WTC11 (cell line): ENCODE measurements around the gene KIF12. TPM values are rescaled to one million over a fixed set of nuclear protein-coding genes. Genes with fewer than 3 reads are reported as not detected.

ENCODE experiments used
- CREM ChIP-seq: sonication (generic); formaldehyde crosslinking; IDR thresholded peaks from 2 replicates; pipeline ENCODE4 v1.8.1; 2022; ENCODE audit warnings: mild to moderate bottlenecking, missing genetic modification reagents, moderate library complexity
- FOXJ3 ChIP-seq: sonication (generic); formaldehyde crosslinking; IDR thresholded peaks from 2 replicates; pipeline ENCODE4 v1.9.0; 2021; ENCODE audit warnings: missing genetic modification reagents, mild to moderate bottlenecking, borderline replicate concordance
- FOXK1 ChIP-seq: sonication (generic); formaldehyde crosslinking; IDR thresholded peaks from 2 replicates; pipeline ENCODE4 v1.8.0; 2022; ENCODE audit warnings: mild to moderate bottlenecking, moderate library complexity, missing genetic modification reagents
- GABPB1 ChIP-seq: sonication (generic); formaldehyde crosslinking; IDR thresholded peaks from 2 replicates; pipeline ENCODE4 v1.8.1; 2023; ENCODE audit warnings: mild to moderate bottlenecking, missing genetic modification reagents
- NR2C2 ChIP-seq: sonication (generic); formaldehyde crosslinking; IDR thresholded peaks from 2 replicates; pipeline ENCODE4 v1.8.0; 2022; ENCODE audit warnings: mild to moderate bottlenecking, missing genetic modification reagents
- PRRX2 ChIP-seq: fragments of 250-450 bp; sonication (Bioruptor Pico); IDR thresholded peaks from 2 replicates; pipeline ENCODE4 v1.8.0; 2021; ENCODE audit warnings: mild to moderate bottlenecking
- total RNA-seq: library from RNA; stranded (reverse); gene quantifications from 3 replicates; pipeline ENCODE4 v1.2.3, GENCODE V29; 2021
- TF ChIP-seq, protein P1 (sequence below): sonication (generic); formaldehyde crosslinking; IDR thresholded peaks from 2 replicates; pipeline ENCODE4 v1.8.1; 2022; ENCODE audit warnings: mild to moderate bottlenecking, moderate library complexity, missing genetic modification reagents
- TF ChIP-seq, protein P2 (sequence below): fragments of 250-450 bp; sonication (Bioruptor Pico); conservative IDR thresholded peaks from 2 replicates; pipeline ENCODE4 v1.9.0; 2021; ENCODE audit warnings: mild to moderate bottlenecking
- TF ChIP-seq, protein P3 (sequence below): sonication (generic); formaldehyde crosslinking; IDR thresholded peaks from 2 replicates; pipeline ENCODE4 v1.8.1; 2022; ENCODE audit warnings: mild to moderate bottlenecking, missing genetic modification reagents, moderate library complexity, borderline replicate concordance
- TF ChIP-seq, protein P4 (sequence below): fragments of 250-450 bp; sonication (Bioruptor Pico); IDR thresholded peaks from 2 replicates; pipeline ENCODE4 v1.9.0; 2021; ENCODE audit warnings: mild to moderate bottlenecking
- TF ChIP-seq, protein P5 (sequence below): sonication (generic); formaldehyde crosslinking; IDR thresholded peaks from 2 replicates; pipeline ENCODE4 v1.8.1; 2022; ENCODE audit warnings: missing genetic modification reagents, borderline replicate concordance
- TF ChIP-seq, protein P6 (sequence below): fragments of 250-450 bp; sonication (Bioruptor Pico); IDR thresholded peaks from 2 replicates; pipeline ENCODE4 v1.9.0; 2021; ENCODE audit warnings: mild to moderate bottlenecking, borderline replicate concordance
- TF ChIP-seq, protein P7 (sequence below): sonication (generic); formaldehyde crosslinking; IDR thresholded peaks from 2 replicates; pipeline ENCODE4 v1.8.1; 2023; ENCODE audit warnings: mild to moderate bottlenecking, missing genetic modification reagents, moderate library complexity
- TF ChIP-seq, protein P8 (sequence below): fragments of 250-450 bp; sonication (Bioruptor Pico); IDR thresholded peaks from 2 replicates; pipeline ENCODE4 v1.8.0; 2021; ENCODE audit warnings: mild to moderate bottlenecking

KIF12 gene
- total RNA-seq, 1 experiment from 2014 or later: 4.0 TPM

DNA sequence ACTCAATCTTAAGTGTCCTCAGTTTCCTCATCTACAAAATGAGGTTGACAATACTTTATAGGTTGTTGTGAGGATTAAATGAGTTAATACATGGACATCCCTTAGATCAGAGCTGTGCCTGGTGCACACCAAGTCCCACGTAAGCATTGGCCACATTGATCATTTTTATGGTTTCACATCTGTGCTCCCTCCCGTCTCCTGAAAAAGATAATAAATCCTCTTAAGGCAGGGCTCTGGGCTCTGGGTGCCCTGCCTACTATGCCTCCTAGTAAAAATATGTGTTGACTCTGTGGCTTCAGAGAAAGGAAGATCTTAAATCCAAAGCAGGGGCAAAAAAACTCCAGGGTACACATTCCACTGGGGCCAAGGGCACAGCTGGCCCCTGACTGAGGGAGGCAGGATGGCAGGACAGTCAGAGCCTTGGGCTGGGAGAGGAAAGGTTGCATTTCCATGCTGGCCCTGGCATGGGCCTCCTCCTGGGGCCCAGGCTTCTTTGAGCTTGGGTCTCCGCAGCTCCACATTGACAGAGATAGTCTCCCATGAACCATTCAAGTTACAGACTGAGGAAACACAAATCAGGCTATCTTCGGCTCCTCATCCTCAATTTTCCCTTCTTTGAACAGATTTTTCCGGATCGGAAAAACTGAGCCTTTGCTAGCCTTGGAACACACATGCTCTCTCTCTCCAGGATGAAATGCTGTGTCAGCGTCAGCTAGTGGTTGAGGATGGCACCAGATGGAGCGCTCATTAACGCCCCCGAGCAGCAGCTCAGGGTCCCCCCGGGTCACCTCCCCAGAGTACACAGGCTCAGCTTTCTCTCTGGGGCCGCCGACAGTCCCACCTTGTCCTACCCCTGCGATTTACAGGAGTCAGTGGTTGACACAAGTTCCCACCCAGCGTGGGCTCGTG lies 22.4 kb upstream of the KIF12 start (continued):
- TF ChIP-seq, protein P1, sequence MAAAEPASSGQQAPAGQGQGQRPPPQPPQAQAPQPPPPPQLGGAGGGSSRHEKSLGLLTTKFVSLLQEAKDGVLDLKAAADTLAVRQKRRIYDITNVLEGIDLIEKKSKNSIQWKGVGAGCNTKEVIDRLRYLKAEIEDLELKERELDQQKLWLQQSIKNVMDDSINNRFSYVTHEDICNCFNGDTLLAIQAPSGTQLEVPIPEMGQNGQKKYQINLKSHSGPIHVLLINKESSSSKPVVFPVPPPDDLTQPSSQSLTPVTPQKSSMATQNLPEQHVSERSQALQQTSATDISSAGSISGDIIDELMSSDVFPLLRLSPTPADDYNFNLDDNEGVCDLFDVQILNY (CRISPR knock-in tag): no peak
- TF ChIP-seq, protein P2, sequence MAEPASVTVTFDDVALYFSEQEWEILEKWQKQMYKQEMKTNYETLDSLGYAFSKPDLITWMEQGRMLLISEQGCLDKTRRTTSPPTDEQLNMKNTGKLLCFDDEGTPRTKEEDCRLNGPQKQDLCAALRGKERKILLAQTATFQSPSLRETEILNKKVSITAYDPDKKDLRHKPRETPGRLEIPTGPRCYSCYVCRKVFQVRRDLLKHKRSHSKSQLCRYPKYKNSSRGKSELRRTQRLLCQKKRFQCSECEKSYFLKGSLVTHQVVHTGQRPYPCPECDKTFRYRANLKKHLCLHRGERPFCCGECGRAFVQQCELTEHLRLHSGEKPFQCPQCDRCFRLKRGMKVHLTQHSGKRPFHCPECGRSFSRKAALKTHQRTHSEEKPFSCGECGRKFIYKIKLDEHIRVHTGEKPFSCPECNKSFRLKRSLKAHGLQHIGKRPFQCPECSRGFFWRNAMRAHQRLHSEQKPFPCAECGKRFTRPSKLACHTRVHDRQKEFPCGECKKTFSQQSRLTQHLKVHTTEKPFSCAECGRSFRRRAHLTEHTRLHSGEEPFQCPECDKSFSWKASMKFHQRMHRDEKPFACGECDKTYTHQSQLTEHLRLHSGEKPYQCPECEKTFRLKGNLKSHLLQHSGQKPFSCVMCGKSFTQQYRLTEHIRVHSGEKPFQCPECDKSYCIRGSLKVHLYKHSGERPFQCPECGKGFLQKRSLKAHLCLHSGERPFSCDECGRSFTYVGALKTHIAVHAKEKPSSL (CRISPR knock-in tag): no peak
- TF ChIP-seq, protein P3, sequence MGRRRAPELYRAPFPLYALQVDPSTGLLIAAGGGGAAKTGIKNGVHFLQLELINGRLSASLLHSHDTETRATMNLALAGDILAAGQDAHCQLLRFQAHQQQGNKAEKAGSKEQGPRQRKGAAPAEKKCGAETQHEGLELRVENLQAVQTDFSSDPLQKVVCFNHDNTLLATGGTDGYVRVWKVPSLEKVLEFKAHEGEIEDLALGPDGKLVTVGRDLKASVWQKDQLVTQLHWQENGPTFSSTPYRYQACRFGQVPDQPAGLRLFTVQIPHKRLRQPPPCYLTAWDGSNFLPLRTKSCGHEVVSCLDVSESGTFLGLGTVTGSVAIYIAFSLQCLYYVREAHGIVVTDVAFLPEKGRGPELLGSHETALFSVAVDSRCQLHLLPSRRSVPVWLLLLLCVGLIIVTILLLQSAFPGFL (CRISPR knock-in tag): no peak
- TF ChIP-seq CREM (CRISPR knock-in tag): no peak
- TF ChIP-seq, protein P4, sequence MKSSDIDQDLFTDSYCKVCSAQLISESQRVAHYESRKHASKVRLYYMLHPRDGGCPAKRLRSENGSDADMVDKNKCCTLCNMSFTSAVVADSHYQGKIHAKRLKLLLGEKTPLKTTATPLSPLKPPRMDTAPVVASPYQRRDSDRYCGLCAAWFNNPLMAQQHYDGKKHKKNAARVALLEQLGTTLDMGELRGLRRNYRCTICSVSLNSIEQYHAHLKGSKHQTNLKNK (CRISPR knock-in tag): no peak
- TF ChIP-seq, protein P5, sequence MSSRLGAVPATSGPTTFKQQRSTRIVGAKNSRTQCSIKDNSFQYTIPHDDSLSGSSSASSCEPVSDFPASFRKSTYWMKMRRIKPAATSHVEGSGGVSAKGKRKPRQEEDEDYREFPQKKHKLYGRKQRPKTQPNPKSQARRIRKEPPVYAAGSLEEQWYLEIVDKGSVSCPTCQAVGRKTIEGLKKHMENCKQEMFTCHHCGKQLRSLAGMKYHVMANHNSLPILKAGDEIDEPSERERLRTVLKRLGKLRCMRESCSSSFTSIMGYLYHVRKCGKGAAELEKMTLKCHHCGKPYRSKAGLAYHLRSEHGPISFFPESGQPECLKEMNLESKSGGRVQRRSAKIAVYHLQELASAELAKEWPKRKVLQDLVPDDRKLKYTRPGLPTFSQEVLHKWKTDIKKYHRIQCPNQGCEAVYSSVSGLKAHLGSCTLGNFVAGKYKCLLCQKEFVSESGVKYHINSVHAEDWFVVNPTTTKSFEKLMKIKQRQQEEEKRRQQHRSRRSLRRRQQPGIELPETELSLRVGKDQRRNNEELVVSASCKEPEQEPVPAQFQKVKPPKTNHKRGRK (CRISPR knock-in tag): no peak
- TF ChIP-seq GABPB1: no peak
- no peak for TF ChIP-seq FOXK1 (CRISPR knock-in tag)
- TF ChIP-seq, protein P6, sequence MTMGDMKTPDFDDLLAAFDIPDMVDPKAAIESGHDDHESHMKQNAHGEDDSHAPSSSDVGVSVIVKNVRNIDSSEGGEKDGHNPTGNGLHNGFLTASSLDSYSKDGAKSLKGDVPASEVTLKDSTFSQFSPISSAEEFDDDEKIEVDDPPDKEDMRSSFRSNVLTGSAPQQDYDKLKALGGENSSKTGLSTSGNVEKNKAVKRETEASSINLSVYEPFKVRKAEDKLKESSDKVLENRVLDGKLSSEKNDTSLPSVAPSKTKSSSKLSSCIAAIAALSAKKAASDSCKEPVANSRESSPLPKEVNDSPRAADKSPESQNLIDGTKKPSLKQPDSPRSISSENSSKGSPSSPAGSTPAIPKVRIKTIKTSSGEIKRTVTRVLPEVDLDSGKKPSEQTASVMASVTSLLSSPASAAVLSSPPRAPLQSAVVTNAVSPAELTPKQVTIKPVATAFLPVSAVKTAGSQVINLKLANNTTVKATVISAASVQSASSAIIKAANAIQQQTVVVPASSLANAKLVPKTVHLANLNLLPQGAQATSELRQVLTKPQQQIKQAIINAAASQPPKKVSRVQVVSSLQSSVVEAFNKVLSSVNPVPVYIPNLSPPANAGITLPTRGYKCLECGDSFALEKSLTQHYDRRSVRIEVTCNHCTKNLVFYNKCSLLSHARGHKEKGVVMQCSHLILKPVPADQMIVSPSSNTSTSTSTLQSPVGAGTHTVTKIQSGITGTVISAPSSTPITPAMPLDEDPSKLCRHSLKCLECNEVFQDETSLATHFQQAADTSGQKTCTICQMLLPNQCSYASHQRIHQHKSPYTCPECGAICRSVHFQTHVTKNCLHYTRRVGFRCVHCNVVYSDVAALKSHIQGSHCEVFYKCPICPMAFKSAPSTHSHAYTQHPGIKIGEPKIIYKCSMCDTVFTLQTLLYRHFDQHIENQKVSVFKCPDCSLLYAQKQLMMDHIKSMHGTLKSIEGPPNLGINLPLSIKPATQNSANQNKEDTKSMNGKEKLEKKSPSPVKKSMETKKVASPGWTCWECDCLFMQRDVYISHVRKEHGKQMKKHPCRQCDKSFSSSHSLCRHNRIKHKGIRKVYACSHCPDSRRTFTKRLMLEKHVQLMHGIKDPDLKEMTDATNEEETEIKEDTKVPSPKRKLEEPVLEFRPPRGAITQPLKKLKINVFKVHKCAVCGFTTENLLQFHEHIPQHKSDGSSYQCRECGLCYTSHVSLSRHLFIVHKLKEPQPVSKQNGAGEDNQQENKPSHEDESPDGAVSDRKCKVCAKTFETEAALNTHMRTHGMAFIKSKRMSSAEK: no peak
- TF ChIP-seq, protein P7, sequence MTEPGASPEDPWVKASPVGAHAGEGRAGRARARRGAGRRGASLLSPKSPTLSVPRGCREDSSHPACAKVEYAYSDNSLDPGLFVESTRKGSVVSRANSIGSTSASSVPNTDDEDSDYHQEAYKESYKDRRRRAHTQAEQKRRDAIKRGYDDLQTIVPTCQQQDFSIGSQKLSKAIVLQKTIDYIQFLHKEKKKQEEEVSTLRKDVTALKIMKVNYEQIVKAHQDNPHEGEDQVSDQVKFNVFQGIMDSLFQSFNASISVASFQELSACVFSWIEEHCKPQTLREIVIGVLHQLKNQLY (CRISPR knock-in tag): no peak
- TF ChIP-seq PRRX2 (CRISPR knock-in tag): no peak
- TF ChIP-seq, protein P8, sequence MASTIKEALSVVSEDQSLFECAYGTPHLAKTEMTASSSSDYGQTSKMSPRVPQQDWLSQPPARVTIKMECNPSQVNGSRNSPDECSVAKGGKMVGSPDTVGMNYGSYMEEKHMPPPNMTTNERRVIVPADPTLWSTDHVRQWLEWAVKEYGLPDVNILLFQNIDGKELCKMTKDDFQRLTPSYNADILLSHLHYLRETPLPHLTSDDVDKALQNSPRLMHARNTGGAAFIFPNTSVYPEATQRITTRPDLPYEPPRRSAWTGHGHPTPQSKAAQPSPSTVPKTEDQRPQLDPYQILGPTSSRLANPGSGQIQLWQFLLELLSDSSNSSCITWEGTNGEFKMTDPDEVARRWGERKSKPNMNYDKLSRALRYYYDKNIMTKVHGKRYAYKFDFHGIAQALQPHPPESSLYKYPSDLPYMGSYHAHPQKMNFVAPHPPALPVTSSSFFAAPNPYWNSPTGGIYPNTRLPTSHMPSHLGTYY: no peak
- no peak for TF ChIP-seq FOXJ3
- TF ChIP-seq NR2C2: no peak
